Activated CD4-positive, alpha-beta T cell treated with anti-CD3 and anti-CD28 coated beads for 24 hours (primary cell): ENCODE data around the gene RNF215.
A peak's percentile ranks its signal among the peaks of the same experiment; 100 is the strongest.

Experiments
- DNase-seq, 2 donors: peaks; one replicate each; pipeline ENCODE4 v3.0.0-alpha.2; 2020; ENCODE audit warnings: low read depth in 2 of 2

RNF215 gene

GRCh38 chr22:30396871-30397655, 9.9 kb upstream of the RNF215 start, which contains the start of gene SEC14L2:
TSS of gene SEC14L2 (plus strand) at chr22:30397018. CDS start at chr22:30397117, 99 bp downstream.
- DNase-seq, result peak; percentile 53 to 64

GRCh38 chr22:30393885-30394284, 6.7 kb upstream of the RNF215 start:
- no peak for DNase-seq

- no peak for DNase-seq
These were observed 6.1 kb upstream of the RNF215 start for GRCh38 chr22:30393322-30393680.

GRCh38 chr22:30392661-30393321, 5.6 kb upstream of the RNF215 start:
- DNase-seq, result no peak

GRCh38 chr22:30390974-30391691, 3.9 kb upstream of the RNF215 start:
- DNase-seq, result peak; percentile 58 to 73

- no peak for DNase-seq
These were observed 627 bp downstream of the RNF215 start for GRCh38 chr22:30386608-30386959.

GRCh38 chr22:30385942-30386341, 1.3 kb downstream of the RNF215 start:
- DNase-seq, result no peak

- no peak for DNase-seq
These were observed 4.2 kb downstream of the RNF215 start for GRCh38 chr22:30383061-30383460.

GRCh38 chr22:30382340-30382739, 4.9 kb downstream of the RNF215 start:
- DNase-seq, result no peak

GRCh38 chr22:30381264-30381663, 5.9 kb downstream of the RNF215 start:
- no peak for DNase-seq

- no peak for DNase-seq
These were observed 7.2 kb downstream of the RNF215 start for GRCh38 chr22:30380011-30380410.

- no peak for DNase-seq
These were observed 11.8 kb downstream of the RNF215 start for GRCh38 chr22:30375312-30375849.

GRCh38 chr22:30373331-30374325, 13.6 kb downstream of the RNF215 start:
- no peak for DNase-seq

- DNase-seq, result no peak
These were observed 14.3 kb downstream of the RNF215 start for GRCh38 chr22:30372915-30373314.

GRCh38 chr22:30371981-30372380, 15.2 kb downstream of the RNF215 start:
- DNase-seq, result no peak

GRCh38 chr22:30371321-30371720, 15.9 kb downstream of the RNF215 start:
- DNase-seq, result no peak

GRCh38 chr22:30370641-30371230, 16.5 kb downstream of the RNF215 start:
- no peak for DNase-seq

GRCh38 chr22:30368420-30368819, 18.8 kb downstream of the RNF215 start:
- DNase-seq, result no peak

GRCh38 chr22:30365891-30366290, 21.3 kb downstream of the RNF215 start:
- DNase-seq, result no peak

- DNase-seq, result no peak
These were observed 24.4 kb downstream of the RNF215 start for GRCh38 chr22:30362651-30363281.
